Omental fat pad (tissue), 4 donors: ENCODE results near the gene MCC. TPM values are rescaled to one million over a fixed set of nuclear protein-coding genes. Genes with fewer than 3 reads are reported as not detected.

Experiments used
- ATAC-seq: fragments of 150-250 bp; one replicate; pipeline ENCODE4 v1.9.1; 2016; ENCODE audit warnings: mild to moderate bottlenecking, moderate library complexity; ENCODE audit not compliant: low FRiP score
- DNase-seq: peaks from one replicate; pipeline ENCODE4 v3.0.0-alpha.2; 2019; ENCODE audit warnings: low spot score
- CTCF ChIP-seq, 3 donors: fragments of 450-650 bp; IDR thresholded peaks; one replicate each; pipeline ENCODE4 v1.5.1; 2016 to 2017; ENCODE audit warnings: antibody characterized with exemption in 3 of 3, mild to moderate bottlenecking in 3 of 3, moderate library complexity in 2 of 3
- total RNA-seq, 4 donors: library from RNA; depleted of rRNA; stranded (reverse); fragments of >200 nt; gene quantifications; one replicate each; pipeline ENCODE4 v1.1.0, GENCODE V29; 2016

The MCC gene
- total RNA-seq, 4 donors from 2014 or later: 32.8 to 56.3 (median 44.4) TPM

GRCh38 chr5:113381791-113382190 is 106.5 kb downstream of the MCC start:
- no peak for DNase-seq
- ATAC-seq: no peak
- TF ChIP-seq CTCF (IDR thresholded peaks at IDR 0.05): no peak

DNA sequence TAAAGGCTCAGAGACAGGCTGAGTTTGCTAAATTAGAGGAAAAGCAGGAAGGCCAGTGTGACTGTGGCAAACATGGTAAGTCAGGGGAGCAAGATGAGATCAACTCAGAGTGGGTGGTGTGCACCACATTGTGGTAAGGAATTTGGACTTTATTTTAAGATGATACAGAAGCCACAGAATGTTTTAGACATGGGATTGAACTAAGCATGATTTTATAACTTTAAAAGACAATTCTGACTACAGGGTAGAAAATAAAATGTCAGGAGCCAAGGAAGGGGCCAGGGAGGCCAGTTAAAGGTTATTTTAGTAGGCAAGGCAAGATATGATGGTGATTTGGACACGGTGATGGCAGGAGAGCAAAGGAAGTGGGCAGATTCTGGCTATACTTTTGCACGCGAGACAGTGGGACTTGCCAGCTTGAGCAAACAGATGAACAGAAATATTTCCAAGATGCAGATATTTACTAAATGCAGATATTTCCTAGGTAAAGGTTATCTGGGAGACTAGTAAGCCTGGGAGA is 107.4 kb downstream of the MCC start:
- no peak for DNase-seq
- no peak for TF ChIP-seq CTCF (IDR thresholded peaks at IDR 0.05)
- ATAC-seq: no peak

GRCh38 chr5:113379936-113380806 is 108.1 kb downstream of the MCC start:
- DNase-seq (no peak), ATAC-seq (no peak)
- no peak for TF ChIP-seq CTCF (IDR thresholded peaks at IDR 0.05)

DNA sequence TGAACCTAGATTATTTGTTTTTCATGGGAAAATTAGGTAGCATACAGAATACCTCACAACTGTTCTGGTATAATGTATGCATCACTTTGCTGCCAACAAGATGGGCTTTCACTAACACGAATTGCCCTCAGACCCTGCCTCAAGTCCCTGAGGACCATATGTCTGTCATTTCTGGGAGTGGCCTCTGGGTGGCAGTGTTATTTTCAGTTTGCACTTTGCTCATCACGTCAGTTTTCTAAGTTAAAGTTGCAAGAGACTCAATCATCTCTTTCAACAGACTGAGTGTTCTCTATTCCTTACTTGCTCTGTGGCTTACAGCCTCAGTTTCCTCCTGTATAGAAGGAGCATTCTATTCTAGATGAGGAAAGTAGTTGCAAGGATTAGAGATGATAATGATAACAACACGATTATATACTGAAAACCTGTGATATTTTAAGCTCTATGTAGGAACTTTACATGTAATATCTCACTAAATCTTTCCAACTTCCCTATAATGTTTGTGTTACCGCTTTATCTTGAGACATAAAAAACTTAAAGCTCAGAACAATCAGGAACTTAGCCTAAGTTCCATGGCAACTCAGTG is 109.2 kb downstream of the MCC start:
- peak; percentile 68 for ATAC-seq
- TF ChIP-seq CTCF (IDR thresholded peaks at IDR 0.05): peak in 1 of 3 donors; percentile 15
- no peak for DNase-seq

DNA sequence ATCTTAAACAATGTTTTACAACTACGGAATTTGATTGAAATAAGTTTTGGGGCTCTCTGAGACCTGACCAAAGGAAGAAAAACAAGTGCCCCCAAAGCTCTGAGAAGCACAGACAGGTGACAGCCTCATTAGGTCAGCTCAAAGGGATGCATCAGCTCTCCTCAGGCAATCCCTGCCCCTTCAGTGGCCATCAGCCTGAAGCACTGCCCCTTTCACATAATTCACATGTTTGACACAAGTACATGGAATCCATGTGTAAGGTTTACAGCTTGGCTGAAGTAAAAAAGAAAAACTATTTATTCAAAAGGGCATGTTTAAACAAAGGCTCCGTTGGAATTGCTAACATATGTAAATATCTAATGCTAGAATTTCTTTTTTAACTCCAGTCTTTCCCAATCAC is 109.7 kb downstream of the MCC start:
- DNase-seq (no peak), ATAC-seq (no peak)
- TF ChIP-seq CTCF (IDR thresholded peaks at IDR 0.05): no peak

- ATAC-seq (no peak), DNase-seq (no peak)
- no peak for TF ChIP-seq CTCF (IDR thresholded peaks at IDR 0.05)
Measured at GRCh38 chr5:113378081-113378480, 110.2 kb downstream of the MCC start.
